Kidney (tissue), 14 donors: Measurements from ENCODE around the gene MATN1. TPM values are rescaled to one million over a fixed set of nuclear protein-coding genes. Genes with fewer than 3 reads are reported as not detected.
A peak's percentile ranks its signal among the peaks of the same experiment; 100 is the strongest.

Experiments used
- DNase-seq, 5 donors: peaks; one replicate each; pipeline ENCODE4 v3.0.0-alpha.2; 2013 to 2020
- FAIRE-seq: peaks from 2 replicates; lab custom pipeline; 2012; peaks lifted over from hg19 to GRCh38; lab: Jason Lieb, UNC
- H3K27ac ChIP-seq, 2 donors: one replicate each; pipeline ENCODE4 v1.7.0; 2013; ENCODE audit warnings: low read depth in 2 of 2, low read length in 2 of 2, inconsistent platforms in 1 of 2
- H3K27me3 ChIP-seq: one replicate; pipeline ENCODE4 v1.7.1; 2013; ENCODE audit warnings: low read length, inconsistent platforms; ENCODE audit not compliant: control insufficient read depth, insufficient read depth
- H3K36me3 ChIP-seq, 3 donors: one replicate each; pipeline versions ENCODE4 v1.7.0 to v1.7.1; 2013; ENCODE audit warnings: low read length in 3 of 3, control low read depth in 1 of 3, inconsistent platforms in 1 of 3; ENCODE audit not compliant: insufficient read depth in 3 of 3, control insufficient read depth in 2 of 3
- H3K4me1 ChIP-seq, 3 donors: one replicate each; pipeline versions ENCODE4 v1.7.0 to v1.7.1; 2013; ENCODE audit warnings: low read length in 3 of 3, inconsistent platforms in 1 of 3, low read depth in 1 of 3; ENCODE audit not compliant: control insufficient read depth in 2 of 3, insufficient read depth in 2 of 3
- H3K4me3 ChIP-seq, 3 donors: one replicate each; pipeline versions ENCODE4 v1.7.0 to v1.8.1; 2013; ENCODE audit warnings: low read length in 3 of 3, control low read depth in 1 of 3, inconsistent platforms in 1 of 3
- H3K9ac ChIP-seq, 3 donors: one replicate each; pipeline versions ENCODE4 v1.7.0 to v1.7.1; 2013; ENCODE audit warnings: low read length in 3 of 3, control low read depth in 1 of 3, inconsistent platforms in 1 of 3
- H3K9me3 ChIP-seq, 3 donors: one replicate each; pipeline versions ENCODE4 v1.7.0 to v1.7.1; 2013; ENCODE audit warnings: low read length in 3 of 3, control low read depth in 1 of 3, inconsistent platforms in 1 of 3; ENCODE audit not compliant: control insufficient read depth in 2 of 3, insufficient read depth in 1 of 3
- CTCF ChIP-seq: IDR thresholded peaks from 3 replicates; pipeline ENCODE4 v1.5.1; 2012; ENCODE audit warnings: mild to moderate bottlenecking, moderate library complexity, borderline replicate concordance; ENCODE audit not compliant: insufficient read depth; ENCODE audit errors: extremely low read depth
- intact Hi-C: fragments of 100-400 bp; cut with DNase I; formaldehyde crosslinking; loops from one replicate; pipeline ENCODE4 v1.11.1; 2022
- polyA plus RNA-seq: library from polyadenylated mRNA; stranded (reverse); fragments of 350-450 nt; fragmentation: Illumina TruSeq; extraction: RNeasy Lipid Tissue Mini Kit (QIAGEN cat#74804); gene quantifications from one replicate; pipeline ENCODE4 v1.2.3, GENCODE V29; 2014; ENCODE audit warnings: low read depth, low replicate concordance; ENCODE audit not compliant: insufficient read depth
- total RNA-seq: library from RNA; stranded (reverse); fragmentation: NEBNext Ultra II Directional; extraction: Animal tissue kit (Norgen Biotek cat#: 25700); gene quantifications from one replicate; pipeline ENCODE4 v1.2.1, GENCODE V29; 2021
- donor health status: control.
- donor health status: control.
- donor health status: control.
- donor health status: control.
- donor health status: control.
- donor health status: DM: yes; HTN: yes; CAD: no.
- donor health status: Normal renal cell carcinoma (clear cell type).

MATN1 gene
- total and polyA plus RNA-seq, 2 donors from 2014 or later = 0.13 TPM; not detected in 1

- Histone ChIP-seq H3K9ac (no peak overlapping the region), H3K4me1 (peaks cover 0 to 9% (median 8%) of the 10 kb centered on the region in 3 donors), H3K9me3 (peaks cover 0 to 5% (median 0%) of the 10 kb centered on the region in 3 donors), H3K27me3 (no peaks in the 10 kb centered on the region), H3K36me3 (no peaks in the 10 kb centered on the region), H3K27ac (peak overlapping the region; percentile 43 to 66), H3K4me3 (peak overlapping the region; percentile 35 to 53 (median 48))
- intact Hi-C loops = no loop called here
- TF ChIP-seq CTCF = no peak
- peak; percentile 99 to 100 (median 99) for DNase-seq
- FAIRE-seq = peak; percentile 13
These were observed 5.2 kb downstream of the MATN1 start for GRCh38 chr1:30718091-30718635.

- Histone ChIP-seq H3K27ac (no peak overlapping the region), H3K36me3 (no peaks in the 10 kb centered on the region), H3K4me1 (peaks cover 0 to 9% (median 8%) of the 10 kb centered on the region in 3 donors), H3K9me3 (peaks cover 0 to 5% (median 0%) of the 10 kb centered on the region in 3 donors), H3K4me3 (no peak overlapping the region), H3K27me3 (no peaks in the 10 kb centered on the region), H3K9ac (no peak overlapping the region)
- intact Hi-C loops = no loop called here
- no peak for FAIRE-seq
- DNase-seq = peak in 1 of 5 donors; percentile 73
- no peak for TF ChIP-seq CTCF
These were observed 6.7 kb downstream of the MATN1 start for GRCh38 chr1:30716646-30717045.

DNA sequence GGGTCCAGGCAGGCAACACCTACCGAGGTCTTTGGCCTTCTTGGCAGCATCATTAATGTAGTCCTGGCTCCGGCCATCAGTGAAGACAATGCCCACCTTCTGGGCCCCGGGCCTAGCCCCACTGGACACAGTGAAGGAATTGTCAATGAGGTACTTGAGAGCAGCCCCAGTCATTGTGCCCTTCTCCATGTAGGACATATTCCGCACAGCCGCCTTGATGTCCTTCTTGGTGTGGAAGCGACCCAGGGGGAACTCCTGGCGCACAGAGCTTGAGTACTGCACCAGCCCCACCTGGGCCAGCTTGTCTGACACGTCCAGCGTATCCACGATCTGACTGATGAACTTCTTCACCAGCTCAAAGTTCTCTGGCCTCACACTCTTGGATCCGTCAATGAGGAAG is 7.5 kb downstream of the MATN1 start:
- TF ChIP-seq CTCF = no peak
- H3K27ac ChIP-seq = no peak overlapping the region
- DNase-seq = peak in 2 of 5 donors; percentile 58 to 76
- H3K36me3 ChIP-seq = no peaks in the 10 kb centered on the region
- no peak overlapping the region for H3K4me3 ChIP-seq
- H3K4me1 ChIP-seq = peaks cover 0 to 9% (median 8%) of the 10 kb centered on the region in 3 donors
- H3K27me3 ChIP-seq = no peaks in the 10 kb centered on the region
- H3K9me3 ChIP-seq = peaks cover 0 to 5% (median 0%) of the 10 kb centered on the region in 3 donors
- H3K9ac ChIP-seq = no peak overlapping the region
- intact Hi-C loops = no loop called here
- no peak for FAIRE-seq
